ENCODE results near the gene RO60. TPM values are rescaled to one million over a fixed set of nuclear protein-coding genes. Genes with fewer than 3 reads are reported as not detected.
"Not testable (repeated sequence)": the region's sequence is repeated elsewhere in the genome, so short reads cannot be mapped to it uniquely, and the experiment has no call there.

Gene RO60
- total and polyA plus RNA-seq, 9 donors: 11.0 to 114 (median 97.1) TPM

- DNase-seq: no peak
- intact Hi-C loops (cut with DNase I): no loop called here
- TF ChIP-seq POLR2A (IDR thresholded peaks at IDR 0.05): no peak
- TF ChIP-seq CTCF (IDR thresholded peaks at IDR 0.05): no peak
- TF ChIP-seq EP300 (IDR thresholded peaks at IDR 0.05): no peak
Observed at GRCh38 chr1:193042766-193043691, 16.4 kb upstream of the RO60 start.

GRCh38 chr1:193048913-193049312 is 10.5 kb upstream of the RO60 start:
- H3K4me1 ChIP-seq (ENCODE audit: insufficient read depth); intact Hi-C loops (cut with DNase I); H3K4me3 ChIP-seq; H3K9me3 ChIP-seq; DNase-seq; H3K36me3 ChIP-seq; H3K27me3 ChIP-seq; H3K27ac ChIP-seq: not testable (repeated sequence)
- WGBS, 3 donors: 81 to 90% (median 81%) methylated on average over 5 of the region's 5 CpGs

More at GRCh38 chr1:193042766-193043691, 16.4 kb upstream of the RO60 start:
- Histone ChIP-seq H3K27me3 (no peaks in the 10 kb centered on the region), H3K4me3 (no peak overlapping the region), H3K27ac (no peak overlapping the region), H3K9me3 (no peaks in the 10 kb centered on the region), H3K4me1 (ENCODE audit: insufficient read depth) (no peaks in the 10 kb centered on the region), H3K36me3 (no peaks in the 10 kb centered on the region)
- 67 to 74% (median 70%) methylated on average over 1 of the region's 1 CpG for WGBS, 3 donors

- Histone ChIP-seq H3K27ac (no peak overlapping the region), H3K36me3 (no peaks in the 10 kb centered on the region), H3K9me3 (no peaks in the 10 kb centered on the region), H3K4me3 (no peak overlapping the region), H3K27me3 (no peaks in the 10 kb centered on the region), H3K4me1 (ENCODE audit: insufficient read depth) (peaks cover 3% of the 10 kb centered on the region)
- TF ChIP-seq CTCF (IDR thresholded peaks at IDR 0.05) (no peak), EP300 (IDR thresholded peaks at IDR 0.05) (no peak), POLR2A (IDR thresholded peaks at IDR 0.05) (no peak)
- no peak for DNase-seq
- intact Hi-C loops (cut with DNase I): loop anchor here in 2 of 4 donors (10.0 kb wide), 2 partner anchors 51 to 71 kb away; partner anchors contain the start of genes CDC73 (in 1 of the 2) and GLRX2 (in 1 of the 2)
- 89 to 93% (median 91%) methylated on average over 4 of the region's 4 CpGs for WGBS, 3 donors
Observed at GRCh38 chr1:193054169-193054675, 5.2 kb upstream of the RO60 start.

- no peak for TF ChIP-seq EP300 (IDR thresholded peaks at IDR 0.05)
- no peak for TF ChIP-seq POLR2A (IDR thresholded peaks at IDR 0.05)
- no peak for TF ChIP-seq CTCF (IDR thresholded peaks at IDR 0.05)
- 1% methylated on average over 37 of the region's 37 CpGs for WGBS, 3 donors
- intact Hi-C loops (cut with DNase I): loop anchor here in 2 of 4 donors (5.0 to 10.0 kb wide), 3 partner anchors 46 to 66 kb away; partner anchors contain the start of genes CDC73 (in 2 of the 2) and GLRX2 (in 1 of the 2)
- peak overlapping the region; percentile 58 for H3K4me3 ChIP-seq
- peaks cover 4% of the 10 kb centered on the region for H3K4me1 ChIP-seq (ENCODE audit: insufficient read depth)
- peak in 3 of 5 donors; percentile 21 to 52 (median 52) for DNase-seq
- H3K9me3 ChIP-seq: no peaks in the 10 kb centered on the region
- no peaks in the 10 kb centered on the region for H3K27me3 ChIP-seq
- H3K36me3 ChIP-seq: no peaks in the 10 kb centered on the region
- peak overlapping the region; percentile 65 to 96 for H3K27ac ChIP-seq
Observed at GRCh38 chr1:193058529-193059281, 707 bp upstream of the RO60 start.
